ENCODE data around the gene VIPR1.

Gene VIPR1

DNA sequence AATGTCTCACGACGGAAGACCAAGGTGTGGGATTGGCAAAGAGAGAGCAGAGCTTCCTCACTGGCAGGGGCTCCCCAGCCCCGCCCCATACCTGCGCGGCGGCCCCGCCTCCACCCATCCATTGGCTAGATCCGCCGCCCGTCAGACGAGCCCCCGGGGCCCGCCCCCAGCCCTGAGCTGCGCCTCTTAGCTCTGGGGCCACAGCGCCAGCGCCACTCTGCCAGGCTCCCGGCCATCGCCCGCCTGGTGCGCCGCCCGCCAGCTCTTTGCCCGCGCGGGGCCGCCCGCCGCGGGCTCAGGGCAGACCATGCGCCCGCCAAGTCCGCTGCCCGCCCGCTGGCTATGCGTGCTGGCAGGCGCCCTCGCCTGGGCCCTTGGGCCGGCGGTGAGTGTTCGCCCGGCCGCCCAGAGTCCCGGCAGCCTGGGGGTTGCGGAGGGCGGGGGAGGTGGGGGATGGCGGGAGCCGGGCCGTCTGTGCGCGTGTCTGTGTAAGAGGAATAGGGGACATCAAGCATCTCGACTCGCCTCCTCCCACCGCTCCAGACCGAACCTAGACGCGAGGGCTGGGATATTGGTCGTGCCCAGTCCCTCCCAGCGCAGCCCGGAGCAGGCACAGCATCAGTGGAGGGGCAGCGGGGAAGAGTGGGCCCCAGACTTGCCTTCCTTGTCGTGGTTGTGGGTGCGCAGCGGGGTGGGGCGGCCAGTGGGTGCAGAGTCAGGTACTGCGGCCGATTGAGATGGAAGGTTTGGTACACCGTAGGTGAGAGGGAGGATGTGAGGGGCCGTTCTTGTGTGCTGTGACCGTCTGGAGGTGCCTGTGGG, at the start of gene VIPR1:
VIPR1 (plus strand) TSS at position 215 of the 822 bp plus-strand sequence; CDS start at position 308, 93 bp downstream.
- in situ Hi-C loops (cut with MboI; ENCODE audit: low sequenced_read_pairs, unreplicated experiment) = no loop called here
- DNase-seq (ENCODE audit: low spot score) = peak; percentile 93
- no peak for TF ChIP-seq CTCF (IDR thresholded peaks at IDR 0.05; ENCODE audit: borderline replicate concordance, control extremely low read depth, extremely low read depth, insufficient read depth, missing control alignments)

GRCh38 chr3:42456211-42456610, 46.2 kb upstream of the VIPR1 start:
- no peak for DNase-seq (ENCODE audit: low spot score)
- no peak for TF ChIP-seq CTCF (IDR thresholded peaks at IDR 0.05; ENCODE audit: borderline replicate concordance, control extremely low read depth, extremely low read depth, insufficient read depth, missing control alignments)
- in situ Hi-C loops (cut with MboI; ENCODE audit: low sequenced_read_pairs, unreplicated experiment) = no loop called here

GRCh38 chr3:42459151-42459550, 43.3 kb upstream of the VIPR1 start:
- TF ChIP-seq CTCF (IDR thresholded peaks at IDR 0.05; ENCODE audit: borderline replicate concordance, control extremely low read depth, extremely low read depth, insufficient read depth, missing control alignments) = no peak
- no peak for DNase-seq (ENCODE audit: low spot score)
- in situ Hi-C loops (cut with MboI; ENCODE audit: low sequenced_read_pairs, unreplicated experiment) = no loop called here

DNA sequence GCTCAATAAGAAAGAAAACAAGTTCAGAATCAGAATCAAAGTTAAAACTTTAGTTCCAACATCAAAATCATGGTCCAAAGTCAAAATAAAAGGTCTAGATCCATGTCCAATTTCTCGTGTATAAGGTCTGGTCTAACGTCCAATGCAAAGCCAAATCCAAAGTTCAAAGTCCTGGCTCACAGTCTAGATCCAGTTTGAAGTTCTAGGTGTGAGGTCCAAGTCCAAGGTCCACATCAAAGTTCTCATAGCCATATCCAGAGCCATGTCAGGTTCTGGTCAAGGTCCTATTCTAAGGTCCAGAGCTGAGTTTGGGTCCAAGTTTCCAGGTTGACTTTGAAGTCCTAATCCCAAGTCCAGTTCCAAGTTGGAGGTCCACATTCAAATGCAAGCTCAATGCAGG, 40.7 kb upstream of the VIPR1 start:
- in situ Hi-C loops (cut with MboI; ENCODE audit: low sequenced_read_pairs, unreplicated experiment) = no loop called here
- no peak for DNase-seq (ENCODE audit: low spot score)
- TF ChIP-seq CTCF (IDR thresholded peaks at IDR 0.05; ENCODE audit: borderline replicate concordance, control extremely low read depth, extremely low read depth, insufficient read depth, missing control alignments) = no peak

- no peak for TF ChIP-seq CTCF (IDR thresholded peaks at IDR 0.05; ENCODE audit: borderline replicate concordance, control extremely low read depth, extremely low read depth, insufficient read depth, missing control alignments)
- no peak for DNase-seq (ENCODE audit: low spot score)
- in situ Hi-C loops (cut with MboI; ENCODE audit: low sequenced_read_pairs, unreplicated experiment) = no loop called here
Measured at GRCh38 chr3:42463093-42463492, 39.4 kb upstream of the VIPR1 start.

DNA sequence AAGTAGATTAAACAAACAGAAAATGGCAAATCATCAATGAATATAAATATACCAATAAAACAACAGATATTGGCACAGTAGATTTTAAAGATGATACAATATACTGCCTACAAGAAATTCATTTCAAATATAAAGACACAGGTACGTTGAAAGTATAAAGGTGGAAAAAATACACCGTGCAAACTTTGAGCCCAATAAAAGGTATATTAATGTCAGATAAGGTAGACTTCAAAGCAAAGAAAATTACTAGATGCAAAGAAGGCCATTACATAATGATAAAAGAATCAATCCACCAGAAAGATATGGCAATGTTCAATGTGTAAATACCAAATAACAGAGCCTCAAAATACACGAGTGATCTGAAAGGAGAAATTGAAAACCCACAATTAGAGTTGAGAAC, 34.3 kb upstream of the VIPR1 start:
- DNase-seq (ENCODE audit: low spot score) = no peak
- in situ Hi-C loops (cut with MboI; ENCODE audit: low sequenced_read_pairs, unreplicated experiment) = no loop called here
- TF ChIP-seq CTCF (IDR thresholded peaks at IDR 0.05; ENCODE audit: borderline replicate concordance, control extremely low read depth, extremely low read depth, insufficient read depth, missing control alignments) = no peak
